Tibial artery (tissue), 4 donors: ENCODE data around the gene ELMOD1.

Experiments used
- DNase-seq, 2 donors: peaks; one replicate each; pipeline ENCODE4 v3.0.0-alpha.2; 2019
- H3K27ac ChIP-seq, 2 donors: fragments of 200-600 bp; sonication (generic) in 1 of 2; 1 replicate in 1 of 2; 2 replicates in 1 of 2; pipeline ENCODE4 v1.5.1; 2018 to 2019; ENCODE audit warnings: mild to moderate bottlenecking in 1 of 2
- H3K27me3 ChIP-seq, 2 donors: fragments of 200-600 bp; sonication (generic) in 1 of 2; one replicate each; pipeline versions ENCODE4 v1.5.1 to v1.6.0; 2016 to 2019
- H3K36me3 ChIP-seq, 3 donors: fragments of 200-600 bp; sonication (generic) in 2 of 3; one replicate each; pipeline ENCODE4 v1.5.1; 2016 to 2019; ENCODE audit warnings: mild to moderate bottlenecking in 2 of 3
- H3K4me1 ChIP-seq, 4 donors: fragments of 200-600 bp; sonication (generic) in 2 of 4; 1 replicate in 3 of 4; 2 replicates in 1 of 4; pipeline ENCODE4 v1.5.1; 2016 to 2019
- H3K4me3 ChIP-seq, 2 donors: fragments of 200-600 bp; sonication (generic) in 1 of 2; 1 replicate in 1 of 2; 2 replicates in 1 of 2; pipeline ENCODE4 v1.5.1; 2018 to 2019; ENCODE audit warnings: mild to moderate bottlenecking in 2 of 2
- H3K9me3 ChIP-seq, 3 donors: fragments of 200-600 bp; sonication (generic) in 1 of 3; one replicate each; pipeline ENCODE4 v1.5.1; 2016 to 2019
- CTCF ChIP-seq, 2 experiments: fragments of 200-600 bp in 1 of 2; fragments of 450-650 bp in 1 of 2; IDR thresholded peaks; one replicate each; pipeline ENCODE4 v1.5.1; 2017 to 2019; ENCODE audit warnings: antibody characterized with exemption in 2 of 2, mild to moderate bottlenecking in 1 of 2, moderate library complexity in 1 of 2
- intact Hi-C: fragments of 100-400 bp; cut with DNase I; formaldehyde crosslinking; loops from one replicate; pipeline ENCODE4 v1.15.0; 2023; ENCODE audit warnings: low total_unique reads

Gene ELMOD1

GRCh38 chr11:107666911-107667613 is 76.1 kb downstream of the ELMOD1 start:
- Histone ChIP-seq H3K9me3 (no peaks in the 10 kb centered on the region), H3K36me3 (no peaks in the 10 kb centered on the region), H3K27me3 (peaks cover 0 to 2% of the 10 kb centered on the region in 2 donors), H3K27ac (no peak overlapping the region), H3K4me1 (no peaks in the 10 kb centered on the region), H3K4me3 (no peak overlapping the region)
- no peak for DNase-seq
- intact Hi-C loops = no loop called here
- TF ChIP-seq CTCF (IDR thresholded peaks at IDR 0.05) = no peak

- Histone ChIP-seq H3K9me3 (no peaks in the 10 kb centered on the region), H3K27ac (no peak overlapping the region), H3K36me3 (no peaks in the 10 kb centered on the region), H3K4me3 (no peak overlapping the region), H3K4me1 (no peaks in the 10 kb centered on the region), H3K27me3 (peaks cover 0 to 3% of the 10 kb centered on the region in 2 donors)
- intact Hi-C loops = no loop called here
- DNase-seq = no peak
- no peak for TF ChIP-seq CTCF (IDR thresholded peaks at IDR 0.05)
Measured at GRCh38 chr11:107669191-107669740, 78.3 kb downstream of the ELMOD1 start.

- no peaks in the 10 kb centered on the region for H3K4me1 ChIP-seq
- intact Hi-C loops = no loop called here
- TF ChIP-seq CTCF (IDR thresholded peaks at IDR 0.05) = no peak
- no peaks in the 10 kb centered on the region for H3K36me3 ChIP-seq
- no peak overlapping the region for H3K4me3 ChIP-seq
- H3K27me3 ChIP-seq = peaks cover 0 to 3% of the 10 kb centered on the region in 2 donors
- H3K9me3 ChIP-seq = no peaks in the 10 kb centered on the region
- DNase-seq = no peak
- no peak overlapping the region for H3K27ac ChIP-seq
Measured at GRCh38 chr11:107669893-107670601, 79.1 kb downstream of the ELMOD1 start.

GRCh38 chr11:107675902-107676301 is 85.0 kb downstream of the ELMOD1 start:
- intact Hi-C loops = no loop called here
- H3K4me1 ChIP-seq = no peaks in the 10 kb centered on the region
- no peak for TF ChIP-seq CTCF (IDR thresholded peaks at IDR 0.05)

GRCh38 chr11:107676336-107677057 is 85.5 kb downstream of the ELMOD1 start:
- intact Hi-C loops = no loop called here
- DNase-seq = no peak
- Histone ChIP-seq H3K27me3 (peaks cover 0 to 10% of the 10 kb centered on the region in 2 donors), H3K4me1 (no peaks in the 10 kb centered on the region), H3K9me3 (no peaks in the 10 kb centered on the region), H3K27ac (no peak overlapping the region), H3K36me3 (no peaks in the 10 kb centered on the region), H3K4me3 (no peak overlapping the region)
- TF ChIP-seq CTCF (IDR thresholded peaks at IDR 0.05) = no peak

More at GRCh38 chr11:107675902-107676301, 85.0 kb downstream of the ELMOD1 start:
- no peak overlapping the region for H3K4me3 ChIP-seq
- H3K9me3 ChIP-seq = no peaks in the 10 kb centered on the region
- H3K27me3 ChIP-seq = peaks cover 0 to 10% of the 10 kb centered on the region in 2 donors
- H3K27ac ChIP-seq = no peak overlapping the region
- no peaks in the 10 kb centered on the region for H3K36me3 ChIP-seq
- no peak for DNase-seq
